Embryonic facial prominence (tissue), 1 donor: ENCODE data around the gene ELFN1.
"Not testable (repeated sequence)": the region's sequence is repeated elsewhere in the genome, so short reads cannot be mapped to it uniquely, and the experiment has no call there.

ENCODE experiments used
- DNase-seq: peaks from one replicate; pipeline ENCODE4 v3.0.0-alpha.2; 2016; ENCODE audit errors: extremely low spot score

ELFN1 gene

DNA sequence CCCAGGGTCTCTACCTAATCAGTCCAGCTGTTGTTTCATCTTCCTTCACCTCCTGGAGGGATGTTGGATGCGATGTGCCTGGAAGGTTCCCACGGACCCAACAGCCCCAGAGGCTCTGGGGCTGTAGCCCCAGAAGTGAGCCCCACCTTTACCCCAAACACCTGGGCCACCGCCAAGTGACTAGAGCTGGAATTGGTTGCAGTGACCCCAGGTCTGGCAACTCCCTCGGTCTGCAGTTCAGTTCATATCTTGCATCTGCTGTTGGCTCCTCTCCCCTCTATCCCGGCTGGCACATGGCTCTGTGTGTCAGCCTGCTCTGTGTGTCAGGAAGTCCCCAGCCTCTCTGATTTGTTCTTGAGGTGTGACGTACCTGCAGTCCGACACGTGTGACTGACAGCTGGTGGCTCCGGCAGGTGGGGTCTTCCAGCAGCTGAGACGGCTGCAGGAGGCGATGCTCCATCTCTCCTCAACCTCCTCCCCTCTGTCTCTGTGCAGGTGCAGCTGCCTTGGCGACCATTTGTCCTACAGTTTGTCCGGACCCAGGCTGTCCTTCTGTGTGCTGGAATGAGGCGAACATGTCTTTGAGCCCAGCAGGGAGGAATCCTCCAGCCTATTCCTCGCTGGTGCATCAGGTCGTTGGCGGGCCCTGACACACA lies 38.6 kb downstream of the ELFN1 start:
- DNase-seq = no peak

DNA sequence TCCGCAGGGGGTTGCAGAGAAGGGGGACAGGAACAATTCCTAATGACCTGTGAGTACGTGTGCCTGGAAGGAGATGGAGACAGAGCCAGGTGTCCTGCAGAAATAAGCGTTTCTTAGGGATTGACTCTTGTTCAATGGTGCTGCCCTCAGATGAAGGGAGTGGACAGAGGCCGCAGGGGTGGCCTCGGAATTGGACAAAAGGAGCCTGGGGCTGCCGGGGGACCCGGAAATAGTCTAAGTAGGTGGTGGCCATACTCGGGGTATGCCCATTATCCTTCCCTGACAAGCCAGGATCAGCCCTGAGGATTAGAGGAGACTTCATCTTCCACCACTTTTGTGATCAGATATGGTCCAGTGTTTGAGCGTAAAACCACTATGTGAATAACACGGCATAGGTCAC lies 39.2 kb downstream of the ELFN1 start:
- no peak for DNase-seq

DNA sequence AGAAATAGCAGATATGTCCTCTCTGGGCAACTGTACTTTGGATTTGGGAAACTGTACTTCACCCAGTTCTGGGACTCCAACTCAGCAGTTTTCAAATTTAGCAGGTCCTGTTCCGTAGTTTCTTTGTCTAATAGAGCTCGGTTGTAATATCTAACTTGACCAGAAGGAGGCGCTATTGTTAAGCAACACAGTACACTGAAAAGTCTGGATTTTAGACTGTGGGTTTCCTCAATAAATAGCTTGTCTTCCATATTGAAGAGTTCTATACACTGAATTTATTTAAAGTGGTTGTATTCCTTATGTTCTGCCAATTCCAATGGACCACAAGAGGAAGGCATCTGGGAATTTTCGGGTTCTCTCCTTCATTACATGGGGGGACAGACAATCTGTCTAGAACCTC lies 39.8 kb downstream of the ELFN1 start:
- DNase-seq = no peak

DNA sequence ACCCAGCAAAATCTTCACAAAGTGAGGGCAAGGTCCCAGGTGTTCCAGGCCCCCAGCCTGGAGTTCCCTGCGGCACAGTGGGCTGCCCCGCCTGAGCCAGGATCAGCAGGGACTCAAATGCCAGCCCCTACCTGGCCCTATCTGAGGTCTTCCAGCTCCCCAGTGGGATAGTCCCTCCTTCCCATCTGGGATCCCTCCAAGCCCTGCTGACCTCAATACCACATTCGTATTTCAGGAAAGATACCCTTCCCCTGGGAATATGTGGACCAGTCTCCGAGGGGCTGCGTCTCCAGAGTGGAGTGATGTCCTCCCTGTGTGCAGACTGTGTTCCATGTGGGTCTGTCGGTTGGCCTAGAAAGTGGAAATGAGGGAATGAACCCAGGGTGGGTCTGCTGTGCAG lies 40.9 kb downstream of the ELFN1 start:
- DNase-seq = no peak

DNA sequence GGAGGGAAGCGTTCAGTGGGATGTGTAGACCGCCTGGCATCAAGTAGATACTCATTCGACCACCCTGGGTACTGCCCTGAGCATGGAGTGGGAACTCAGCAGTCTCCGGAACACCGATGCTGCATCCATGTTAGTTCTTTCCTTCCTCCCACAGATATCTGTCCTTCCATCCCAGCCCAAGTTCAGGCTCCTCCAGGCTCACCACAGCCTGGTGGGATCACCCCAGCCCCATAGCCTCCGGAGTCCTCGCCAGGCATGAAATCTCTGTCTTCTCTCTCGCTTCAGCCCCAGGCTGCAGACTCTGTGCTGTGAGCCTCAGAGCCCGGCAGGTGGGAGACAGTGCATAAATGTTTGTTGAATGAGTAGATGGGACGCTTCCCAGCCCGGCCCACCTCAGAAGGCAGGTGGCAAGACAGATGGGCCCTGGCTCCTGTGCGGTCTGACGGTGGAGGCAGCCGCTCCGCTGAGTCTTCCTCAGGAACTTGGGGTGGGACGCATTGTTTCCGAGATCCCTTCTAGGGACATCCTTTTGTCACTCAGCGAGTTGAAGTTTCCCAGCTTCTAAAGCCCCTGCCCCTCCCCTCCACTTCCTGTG lies 42.9 kb downstream of the ELFN1 start:
- no peak for DNase-seq

DNA sequence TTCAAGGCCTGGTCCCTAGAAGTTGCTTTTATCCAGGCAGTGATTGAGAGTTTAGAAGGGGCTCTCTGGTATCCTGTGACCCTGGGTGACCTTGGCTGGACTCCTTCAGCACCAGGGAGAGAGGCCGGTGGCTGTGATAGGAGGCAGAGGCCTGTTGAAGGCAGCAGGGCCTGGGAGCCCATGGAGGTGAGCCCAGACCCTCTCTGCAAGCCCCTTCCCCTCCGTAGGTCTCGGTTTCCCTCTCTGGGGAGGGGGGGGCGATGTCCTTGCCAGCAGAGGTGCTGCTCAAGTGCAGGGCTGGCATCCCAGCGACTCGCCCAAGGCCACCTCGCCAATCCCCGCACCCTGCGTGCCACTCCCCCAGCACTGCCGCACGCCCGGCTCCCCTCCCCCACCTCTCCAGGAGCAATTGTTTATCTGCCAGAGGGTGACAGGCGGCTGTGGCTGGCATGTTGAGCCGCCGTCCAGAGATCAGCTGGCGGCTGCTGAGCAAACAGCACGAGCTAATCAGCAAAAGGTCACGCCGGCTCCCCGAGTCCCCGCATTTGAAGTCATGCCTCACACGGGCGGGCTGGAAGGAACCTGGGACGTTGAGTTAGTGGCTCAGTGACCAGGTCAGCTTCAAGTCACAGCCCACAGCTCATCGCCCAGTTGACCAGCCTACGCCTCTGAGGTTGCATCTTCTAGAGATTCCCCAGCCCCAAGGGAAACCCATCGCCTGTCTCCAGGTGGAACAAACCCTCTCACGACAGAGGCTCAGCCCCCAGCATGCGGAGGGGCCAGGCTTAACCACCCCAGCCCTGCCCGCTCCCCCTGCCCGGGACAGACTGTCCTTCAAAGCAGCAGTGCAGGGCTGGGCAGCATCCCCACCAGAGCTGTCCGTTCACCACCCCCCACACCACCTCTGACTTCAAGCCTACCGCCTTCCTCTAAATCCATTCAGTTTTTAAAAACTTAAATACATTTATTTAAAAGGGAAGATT lies 43.7 kb downstream of the ELFN1 start:
- no peak for DNase-seq

DNA sequence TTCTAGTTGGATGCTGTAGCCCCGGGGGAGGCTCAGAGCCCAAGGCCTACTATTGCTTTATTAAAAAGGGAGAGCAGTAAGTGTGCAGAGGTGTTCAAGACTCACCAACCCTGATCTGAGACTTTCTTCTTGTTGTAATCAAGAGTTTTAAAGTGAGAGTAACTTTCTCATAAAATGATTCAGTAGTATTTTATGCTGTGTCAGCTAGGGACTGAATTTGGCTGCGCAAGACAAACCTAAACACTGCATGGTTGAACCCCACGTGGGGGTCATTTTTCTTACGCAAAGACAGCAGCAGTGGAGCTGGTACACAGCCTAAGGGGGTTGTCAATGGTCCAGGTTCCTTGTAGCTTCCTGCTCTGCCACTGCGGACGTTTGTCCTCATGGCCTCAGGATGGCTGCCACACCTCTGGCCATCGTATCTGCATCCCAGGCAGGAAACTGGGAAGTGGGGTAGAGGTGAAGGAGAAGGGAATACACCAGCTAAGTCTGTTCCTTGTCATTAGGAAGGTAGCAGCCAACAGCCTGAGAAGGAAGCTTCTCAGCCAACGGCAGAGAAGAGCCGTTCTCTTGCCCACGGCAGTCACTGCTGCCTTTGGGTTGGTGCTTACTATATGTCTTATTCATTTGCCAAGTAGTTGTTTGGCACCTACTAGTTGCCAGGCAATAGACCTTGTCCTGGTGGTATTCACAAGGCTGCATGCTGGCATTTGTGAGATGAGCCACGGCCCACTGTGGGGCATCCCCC lies 44.7 kb downstream of the ELFN1 start:
- DNase-seq = no peak

DNA sequence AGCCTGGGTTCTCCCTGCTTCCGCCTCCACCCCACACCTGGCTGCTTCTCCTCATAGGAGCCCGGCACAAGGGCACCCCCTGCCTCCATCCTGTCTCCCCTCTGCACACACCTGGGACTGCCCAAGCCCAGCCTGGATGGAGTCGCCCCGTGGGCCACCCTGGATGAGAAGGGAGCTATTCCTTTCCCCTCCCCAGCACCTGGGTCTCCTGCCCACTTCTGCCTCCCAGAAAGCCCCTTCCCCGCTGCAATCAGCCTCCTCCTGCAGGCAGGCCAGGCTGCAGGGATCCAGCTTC lies 45.2 kb downstream of the ELFN1 start:
- no peak for DNase-seq

DNA sequence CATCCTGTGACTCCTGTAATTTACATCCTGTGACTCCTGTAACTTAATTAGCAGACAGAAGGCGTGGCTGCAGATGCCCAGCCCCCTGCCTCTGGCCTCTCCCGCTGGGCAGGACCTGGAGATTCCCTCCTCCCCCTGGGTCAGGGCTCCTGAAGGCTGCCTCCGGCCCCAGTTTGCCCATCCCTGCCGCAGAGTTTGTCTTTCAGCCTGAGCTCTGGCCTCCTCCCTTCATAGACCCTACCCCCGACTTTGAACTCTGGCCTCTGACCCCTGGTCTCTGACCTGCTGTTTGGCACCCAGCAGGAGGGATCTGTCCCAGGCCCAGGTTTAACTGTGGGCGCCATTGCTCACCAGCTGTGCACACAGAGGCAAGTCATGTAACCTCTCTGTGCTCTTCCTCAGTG lies 45.6 kb downstream of the ELFN1 start:
- DNase-seq = no peak

DNA sequence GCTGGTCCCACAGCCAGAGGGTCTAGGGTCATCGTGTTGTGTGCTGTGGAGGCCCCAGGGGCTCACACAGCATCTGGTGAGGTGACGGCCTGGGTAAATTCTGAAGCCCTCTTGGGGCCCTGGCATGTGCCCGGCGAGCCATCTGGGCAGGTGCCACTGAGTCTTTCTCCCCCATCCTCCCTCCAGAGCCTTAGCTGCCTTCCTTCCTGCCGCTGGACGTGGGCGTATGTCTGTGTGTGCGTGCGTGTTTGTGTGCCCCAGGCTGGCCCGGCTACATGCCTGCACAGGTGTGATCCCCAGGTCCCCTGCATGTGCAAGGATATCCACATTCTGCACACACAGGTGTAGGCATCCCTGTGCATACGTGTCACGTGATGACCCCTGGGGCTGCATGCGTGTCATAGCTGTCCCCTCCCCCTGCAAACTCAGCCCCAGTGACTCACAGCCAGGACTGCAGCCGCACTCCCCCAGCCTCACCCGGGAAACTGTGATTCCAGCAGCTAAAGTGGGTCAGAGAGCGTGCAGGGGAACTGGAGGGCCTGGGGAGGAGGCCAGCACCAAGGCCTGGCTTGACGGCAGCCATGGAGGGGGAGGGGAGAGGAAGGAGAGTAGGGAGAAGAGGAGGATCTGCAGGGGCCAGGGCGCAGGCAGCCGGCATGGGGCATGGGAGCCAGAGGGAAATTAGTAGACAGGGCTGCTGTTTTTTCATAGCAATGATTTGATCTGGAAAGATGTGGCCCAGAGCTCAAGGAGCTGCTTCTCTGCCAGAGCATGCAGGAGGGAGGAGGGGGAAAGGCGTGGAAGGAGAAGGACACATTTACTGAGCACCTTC lies 46.4 kb downstream of the ELFN1 start:
- no peak for DNase-seq

DNA sequence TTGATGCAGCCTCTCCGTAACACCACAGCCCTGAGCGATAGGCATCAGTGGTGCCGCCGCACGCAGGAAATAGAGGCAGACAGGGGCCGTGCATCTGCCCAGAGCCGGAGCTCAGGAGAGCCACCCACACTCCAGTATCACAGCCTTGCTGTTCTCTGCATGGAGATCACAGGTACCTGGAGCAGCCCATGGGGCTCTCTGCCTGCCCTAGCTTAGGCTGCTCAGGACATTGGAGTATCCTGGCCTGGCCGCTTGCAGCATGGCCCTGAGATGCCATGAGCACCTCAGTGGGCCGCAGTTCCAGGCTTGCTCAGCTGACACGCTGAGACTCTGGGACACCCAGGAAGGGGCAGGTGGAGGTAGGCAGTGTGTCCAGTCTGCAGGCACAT lies 47.0 kb downstream of the ELFN1 start:
- no peak for DNase-seq

DNA sequence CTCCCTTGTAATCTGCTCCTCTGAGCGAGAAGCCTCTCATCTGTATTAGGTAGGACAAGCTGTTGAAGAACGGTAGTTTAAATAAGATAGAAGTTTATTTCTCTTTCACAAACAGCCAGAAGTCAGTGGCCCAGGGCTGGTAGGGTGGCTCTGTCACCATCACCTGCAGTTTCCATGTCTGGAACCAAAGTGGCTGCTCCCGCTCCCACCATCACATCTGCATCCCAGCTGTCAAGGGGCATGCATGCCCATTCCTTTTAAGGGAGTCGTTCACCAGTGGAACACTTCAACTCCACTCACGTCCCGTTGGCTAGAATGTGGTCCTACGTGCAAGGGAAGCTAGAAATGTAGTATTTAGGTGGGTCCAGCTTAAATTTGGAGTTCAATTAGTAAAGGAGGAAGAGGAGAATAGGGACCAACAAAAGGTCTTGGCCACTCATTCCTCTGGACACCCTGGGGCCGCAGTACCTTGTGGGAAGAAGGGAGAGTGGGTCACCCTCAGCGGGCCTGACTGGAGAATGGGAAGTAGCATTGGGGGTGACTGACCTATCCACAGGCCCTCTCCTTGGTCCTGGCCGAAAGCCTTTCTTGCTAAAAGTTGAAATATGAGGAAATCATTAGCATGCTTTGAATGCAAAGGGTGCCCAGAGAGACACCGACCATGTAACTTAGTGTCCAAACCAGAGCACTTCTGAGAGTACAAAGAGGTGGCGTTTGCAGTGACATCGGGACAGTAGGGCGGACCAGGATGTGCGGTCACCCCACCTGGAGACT lies 48.0 kb downstream of the ELFN1 start:
- no peak for DNase-seq

DNA sequence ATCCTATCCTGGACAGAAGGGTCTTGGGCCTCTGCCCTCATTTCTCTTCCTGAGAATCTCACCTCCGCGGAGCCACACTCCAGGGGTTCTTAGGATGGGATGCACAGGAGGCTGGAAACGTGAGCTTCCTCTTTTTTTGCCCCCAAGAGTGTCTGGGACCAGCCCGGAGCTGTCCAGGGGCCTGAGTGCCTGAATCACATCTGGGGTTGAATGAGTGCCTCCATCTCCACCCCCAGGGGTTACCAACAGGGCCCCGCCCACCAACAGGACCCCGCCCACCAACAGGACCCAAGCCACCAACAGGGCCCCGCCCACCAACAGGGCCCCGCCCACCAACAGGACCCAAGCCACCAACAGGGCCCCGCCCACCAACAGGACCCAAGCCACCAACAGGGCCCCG lies 48.8 kb downstream of the ELFN1 start:
- DNase-seq = not testable (repeated sequence)

DNA sequence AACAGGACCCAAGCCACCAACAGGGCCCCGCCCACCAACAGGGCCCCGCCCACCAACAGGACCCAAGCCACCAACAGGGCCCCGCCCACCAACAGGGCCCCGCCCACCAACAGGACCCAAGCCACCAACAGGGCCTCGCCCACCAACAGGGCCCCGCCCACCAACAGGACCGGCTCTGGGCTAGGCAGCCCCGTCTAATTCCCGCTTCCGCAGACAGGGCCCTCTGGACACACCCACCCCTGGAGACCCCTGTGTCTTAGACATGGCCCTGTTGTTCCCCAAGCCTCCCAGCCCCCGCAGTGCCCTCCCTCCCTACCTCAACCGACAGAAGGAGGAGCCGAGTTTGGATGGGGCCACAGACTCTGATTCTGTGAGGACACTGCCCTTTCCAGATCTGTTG lies 49.2 kb downstream of the ELFN1 start:
- not testable (repeated sequence) for DNase-seq

DNA sequence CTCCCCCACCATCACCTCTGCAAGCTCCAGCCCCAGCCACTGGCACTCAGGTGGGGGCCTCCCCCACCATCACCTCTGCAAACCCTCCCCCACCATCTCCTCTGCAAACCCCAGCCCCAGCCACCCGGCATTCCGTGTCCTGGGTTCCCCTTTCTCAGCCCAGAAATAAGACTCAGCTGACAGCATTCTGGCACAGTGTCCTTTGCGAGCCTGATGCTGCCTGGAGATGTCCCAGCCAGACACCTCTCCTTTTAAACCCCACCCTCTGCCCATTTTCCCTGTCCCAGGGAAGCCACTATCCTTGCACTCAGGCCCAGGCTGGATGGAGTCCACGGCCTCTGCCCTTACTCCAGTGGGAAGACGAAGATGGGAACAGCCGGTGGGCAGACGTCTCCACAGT lies 49.8 kb downstream of the ELFN1 start:
- no peak for DNase-seq

DNA sequence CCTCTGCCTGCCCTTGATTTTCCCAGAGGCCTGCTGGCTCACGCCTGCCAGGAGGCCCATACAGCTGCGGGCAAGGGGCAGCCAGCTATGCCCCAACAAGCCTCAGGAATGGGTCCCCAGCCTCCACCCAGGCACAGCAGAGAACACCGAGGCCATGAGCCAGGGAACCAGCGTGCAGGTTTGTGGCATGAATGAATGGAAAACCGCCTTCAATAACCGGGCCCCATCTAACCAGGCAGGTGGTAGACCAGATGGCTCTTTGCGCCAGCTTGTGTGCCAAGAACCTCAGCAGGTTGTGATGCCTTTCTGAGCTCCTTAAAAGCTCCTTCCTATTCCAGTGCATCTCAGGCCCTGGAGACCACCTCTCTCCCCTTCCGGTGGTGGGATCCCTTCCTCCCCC lies 50.2 kb downstream of the ELFN1 start:
- DNase-seq = no peak

DNA sequence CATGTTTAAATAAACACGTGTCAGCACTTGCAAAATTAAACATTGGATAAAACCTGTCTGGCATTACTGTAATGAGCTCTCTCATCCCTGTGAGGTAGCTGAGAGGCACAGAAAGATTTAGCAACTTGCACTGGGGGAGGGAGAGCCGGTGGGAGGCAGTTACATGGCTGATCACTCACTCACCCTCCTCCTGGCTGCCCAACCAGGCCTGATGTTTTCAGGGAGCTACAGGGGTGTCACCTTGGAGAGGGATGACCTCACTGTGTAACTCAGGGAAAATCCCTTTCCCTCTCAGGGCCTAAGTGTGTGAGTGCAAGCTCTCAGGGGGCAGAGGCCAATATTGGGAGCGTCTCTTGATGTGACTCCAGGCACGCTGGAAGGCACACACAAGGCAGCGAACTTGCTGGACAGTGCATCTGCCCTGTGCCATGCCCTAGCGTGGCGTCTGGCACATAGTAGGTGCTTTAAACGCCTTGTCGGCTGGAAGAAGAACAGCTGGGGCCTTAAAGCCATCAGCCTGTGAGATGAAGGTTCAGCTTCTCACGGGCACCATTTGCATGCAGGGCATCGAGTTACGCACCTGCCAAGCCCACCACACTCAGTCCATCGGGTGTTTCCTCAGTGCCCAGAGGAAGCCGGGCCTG lies 51.1 kb downstream of the ELFN1 start:
- DNase-seq = no peak

DNA sequence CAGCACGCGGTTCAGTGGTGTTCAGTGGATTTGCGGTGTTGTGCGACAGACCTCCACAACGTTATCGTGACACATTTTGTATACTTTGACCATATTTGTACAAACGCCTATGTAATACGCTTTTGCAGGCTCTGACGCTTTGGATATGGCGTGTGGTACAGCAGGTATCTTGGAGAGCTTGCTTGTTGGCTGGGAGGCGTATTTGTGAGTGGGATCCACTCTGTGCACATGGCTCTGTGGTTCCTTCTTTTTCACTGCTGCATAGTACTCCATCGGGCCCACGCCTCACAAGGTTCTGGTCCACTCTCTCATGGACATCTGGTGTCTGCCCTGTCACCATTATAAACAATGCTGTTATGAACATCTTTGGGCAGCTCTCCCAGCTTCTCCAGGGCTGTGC lies 53.2 kb downstream of the ELFN1 start:
- DNase-seq = no peak

DNA sequence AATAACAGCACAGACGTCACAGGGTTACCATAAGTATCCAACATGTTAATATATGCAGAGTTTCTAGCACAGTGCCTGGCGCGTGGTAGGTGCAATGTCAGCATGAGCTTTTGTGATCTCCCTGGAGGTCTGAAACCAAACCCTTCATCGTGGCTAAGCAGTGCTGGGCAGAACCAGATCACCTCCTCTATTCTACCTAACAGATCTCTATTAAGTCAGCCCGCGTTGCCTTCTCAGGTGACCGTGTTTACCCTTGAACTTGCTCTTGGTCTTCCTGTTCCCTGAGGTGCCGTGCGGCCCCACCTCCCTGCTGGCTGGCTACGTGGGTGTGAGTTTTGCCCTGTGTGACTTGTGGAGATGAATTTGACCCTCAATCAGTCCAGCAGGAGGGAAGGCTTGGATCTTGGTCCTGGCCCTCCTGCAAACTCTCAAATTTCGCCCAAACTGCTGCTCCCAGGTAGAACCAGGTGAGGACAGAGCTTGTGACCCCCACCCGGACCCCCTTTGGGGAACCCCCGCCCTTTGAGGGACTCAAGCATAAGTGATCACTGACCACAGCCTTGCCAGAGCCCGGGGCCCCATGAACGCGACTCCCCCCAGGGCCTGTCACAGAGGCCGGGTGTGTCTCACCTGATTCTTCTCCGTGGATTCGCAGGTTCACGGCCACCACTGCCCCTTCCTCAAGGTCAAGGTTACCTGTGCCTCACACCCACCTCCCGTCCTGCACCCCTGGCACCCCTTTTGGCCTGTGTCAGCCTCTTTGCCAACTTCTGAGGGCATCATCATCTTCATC lies 54.2 kb downstream of the ELFN1 start:
- no peak for DNase-seq
